ENCODE measurements around the gene RPL36. TPM values are rescaled to one million over a fixed set of nuclear protein-coding genes. Genes with fewer than 3 reads are reported as not detected.

Gene RPL36
- total and polyA plus RNA-seq, 2 experiments from 2014 or later, result 895 to 3,204 TPM

- ATAC-seq (no peak), DNase-seq (ENCODE audit: low spot score) (peak; percentile 0)
- H3K36me3 ChIP-seq (ENCODE audit: insufficient read depth), result no peaks in the 10 kb centered on the region
- no peak overlapping the region for H3K27ac Mint-ChIP-seq
- H4K20me1 ChIP-seq (replicated peaks; ENCODE audit: insufficient read depth), result peaks cover 13% of the 10 kb centered on the region; the same call in 1 of the 2 replicates
- peaks cover 83% of the 10 kb centered on the region for H3K36me3 Mint-ChIP-seq (ENCODE audit: low read depth)
- H3K4me1 Mint-ChIP-seq, result 0 out of 3 replicates have a peak, but pooled peaks cover 4% of the 10 kb centered on the region
- H2AFZ ChIP-seq, result no peak overlapping the region
- peaks cover 26% of the 10 kb centered on the region for H3K79me2 ChIP-seq (replicated peaks; ENCODE audit: insufficient read depth)
- TF ChIP-seq ZNF114 (CRISPR knock-in tag; IDR thresholded peaks at IDR 0.05), result no peak
- no peak for TF ChIP-seq EZH2phosphoT487 (IDR thresholded peaks at IDR 0.05; ENCODE audit: unreplicated experiment)
- TF ChIP-seq STAT1 (IDR thresholded peaks at IDR 0.05; ENCODE audit: unreplicated experiment), result no peak
- no peak for TF ChIP-seq JUNB (IDR thresholded peaks at IDR 0.05; ENCODE audit: unreplicated experiment)
- TF ChIP-seq POLR2AphosphoS5 (IDR thresholded peaks at IDR 0.05; ENCODE audit: low read depth), result no peak
- no peak for TF ChIP-seq ETS1 (IDR thresholded peaks at IDR 0.05)
- no peak for TF ChIP-seq CREB1 (CRISPR knock-in tag; IDR thresholded peaks at IDR 0.05; ENCODE audit: low read depth)
- TF ChIP-seq CTCF (conservative IDR thresholded peaks at IDR 0.05; ENCODE audit: low read depth in 2 of 2), result no peak
- TF ChIP-seq ZNF462 (CRISPR knock-in tag; IDR thresholded peaks at IDR 0.05), result no peak
- no peak for TF ChIP-seq NANOG (IDR thresholded peaks at IDR 0.05; ENCODE audit: borderline replicate concordance)
- no peak overlapping the region for H3K4me3 ChIP-seq
- H3F3A ChIP-seq (replicated peaks; ENCODE audit: low read depth), result peaks cover 16% of the 10 kb centered on the region
- H3K4me1 ChIP-seq (ENCODE audit: insufficient read depth), result no peaks in the 10 kb centered on the region
- H3K9me2 ChIP-seq (ENCODE audit: insufficient read depth), result no peaks in the 10 kb centered on the region
- H3K4me3 Mint-ChIP-seq, result no peak overlapping the region
- H3K9me3 Mint-ChIP-seq, result peaks cover 5% of the 10 kb centered on the region; the same call in 2 of the 3 replicates
- H3K27me3 Mint-ChIP-seq (ENCODE audit: insufficient read depth, low read depth, poor library complexity), result peaks cover 52% of the 10 kb centered on the region
- H3K27me3 ChIP-seq (ENCODE audit: insufficient read depth), result no peaks in the 10 kb centered on the region
- no peak overlapping the region for H3K27ac ChIP-seq (ENCODE audit: low read depth)
- no peak overlapping the region for H3K4me2 ChIP-seq
These were observed 5.0 kb downstream of the RPL36 start for GRCh38 chr19:5694956-5695648.
